ENCODE data around the gene PRG3. TPM values are rescaled to one million over a fixed set of nuclear protein-coding genes. Genes with fewer than 3 reads are reported as not detected.

Gene PRG3
- total RNA-seq (not detected), polyA plus RNA-seq (not detected)

- Mint-ChIP-seq H3K9me3 (no peaks in the 10 kb centered on the region), H3K36me3 (no peaks in the 10 kb centered on the region), H3K4me1 (no peaks in the 10 kb centered on the region), H3K4me3 (no peak within 1 kb of the TSS), H3K27ac (peak within 1 kb of the TSS in 2 of 8 donors; percentile 33 to 72), H3K27me3 (peaks cover 7 to 47% of the 10 kb centered on the region in 2 donors)
- no peak for DNase-seq
- Histone ChIP-seq H3K27ac (ENCODE audit: low read depth, low read length) (no peak within 1 kb of the TSS), H3K27me3 (ENCODE audit: insufficient read depth, low read length, poor library complexity, severe bottlenecking) (no peaks in the 10 kb centered on the region), H3K36me3 (ENCODE audit: insufficient read depth, low read length) (no peaks in the 10 kb centered on the region), H3K9me3 (ENCODE audit: low read length) (no peaks in the 10 kb centered on the region), H3K4me1 (ENCODE audit: insufficient read depth, low read length) (no peaks in the 10 kb centered on the region), H3K4me3 (ENCODE audit: low read length) (no peak within 1 kb of the TSS)
- POLR2A ChIA-PET = no interaction called here
- CTCF ChIA-PET = no interaction called here
Observed at GRCh38 chr11:57380975-57381374, at the start of gene PRG3. Gene PRG3, minus strand, starts transcription at chr11:57381150. Its CDS starts 442 bp downstream, at chr11:57380708.

- Mint-ChIP-seq H3K4me1 (peaks cover 25 to 31% (median 26%) of the 10 kb centered on the region in 3 donors), H3K36me3 (no peaks in the 10 kb centered on the region), H3K27me3 (no peaks in the 10 kb centered on the region), H3K27ac (peak overlapping the region in 6 of 8 donors; percentile 6 to 75 (median 50)), H3K9me3 (no peaks in the 10 kb centered on the region), H3K4me3 (peak overlapping the region in 2 of 7 donors; percentile 15 to 58)
- Histone ChIP-seq H3K4me1 (ENCODE audit: insufficient read depth, low read length) (peaks cover 21% of the 10 kb centered on the region), H3K27me3 (ENCODE audit: insufficient read depth, low read length, poor library complexity, severe bottlenecking) (no peaks in the 10 kb centered on the region), H3K27ac (ENCODE audit: low read depth, low read length) (no peak overlapping the region), H3K9me3 (ENCODE audit: low read length) (no peaks in the 10 kb centered on the region), H3K36me3 (ENCODE audit: insufficient read depth, low read length) (no peaks in the 10 kb centered on the region), H3K4me3 (ENCODE audit: low read length) (no peak overlapping the region)
- ChIA-PET CTCF (interaction anchor here (1.3 to 4.0 kb wide), 2 partner anchors 27 to 211 kb away, joined by 3 to 21 read pairs; no protein-coding TSS in a partner anchor), POLR2A (no interaction called here)
- DNase-seq = no peak
Observed at GRCh38 chr11:57429946-57430345, 49.0 kb upstream of the PRG3 start.

- Histone ChIP-seq H3K9me3 (ENCODE audit: low read length) (no peaks in the 10 kb centered on the region), H3K27ac (ENCODE audit: low read depth, low read length) (no peak overlapping the region), H3K27me3 (ENCODE audit: insufficient read depth, low read length, poor library complexity, severe bottlenecking) (no peaks in the 10 kb centered on the region), H3K36me3 (ENCODE audit: insufficient read depth, low read length) (no peaks in the 10 kb centered on the region), H3K4me1 (ENCODE audit: insufficient read depth, low read length) (peaks cover 34% of the 10 kb centered on the region), H3K4me3 (ENCODE audit: low read length) (no peak overlapping the region)
- DNase-seq = no peak
- ChIA-PET CTCF (interaction anchor here (1.4 to 6.1 kb wide), 2 partner anchors 28 to 65 kb away, joined by 3 to 62 read pairs; no protein-coding TSS in a partner anchor), POLR2A (no interaction called here)
- peaks cover 35 to 44% (median 39%) of the 10 kb centered on the region in 3 donors for H3K4me1 Mint-ChIP-seq
- peaks cover 0 to 4% (median 0%) of the 10 kb centered on the region in 3 donors for H3K36me3 Mint-ChIP-seq
- H3K27me3 Mint-ChIP-seq = no peaks in the 10 kb centered on the region
- no peak overlapping the region for H3K4me3 Mint-ChIP-seq
- H3K27ac Mint-ChIP-seq = peak overlapping the region in 1 of 8 donors; percentile 92
- H3K9me3 Mint-ChIP-seq = no peaks in the 10 kb centered on the region
Observed at GRCh38 chr11:57428643-57429042, 47.7 kb upstream of the PRG3 start.

GRCh38 chr11:57427727-57428082 lies 46.8 kb upstream of the PRG3 start:
- H3K4me1 ChIP-seq (ENCODE audit: insufficient read depth, low read length) = peaks cover 35% of the 10 kb centered on the region
- H3K27ac Mint-ChIP-seq = peak overlapping the region; percentile 64 to 97 (median 92)
- H3K9me3 Mint-ChIP-seq = no peaks in the 10 kb centered on the region
- H3K27ac ChIP-seq (ENCODE audit: low read depth, low read length) = no peak overlapping the region
- DNase-seq = no peak
- H3K4me1 Mint-ChIP-seq = peaks cover 41 to 51% (median 48%) of the 10 kb centered on the region in 3 donors
- H3K4me3 ChIP-seq (ENCODE audit: low read length) = no peak overlapping the region
- no peaks in the 10 kb centered on the region for H3K27me3 Mint-ChIP-seq
- peaks cover 0 to 9% (median 2%) of the 10 kb centered on the region in 3 donors for H3K36me3 Mint-ChIP-seq
- ChIA-PET POLR2A (no interaction called here), CTCF (interaction anchor here (0.9 to 6.1 kb wide), 4 partner anchors 8 to 90 kb away, joined by 3 to 62 read pairs (median 3); no protein-coding TSS in a partner anchor)
- H3K36me3 ChIP-seq (ENCODE audit: insufficient read depth, low read length) = no peaks in the 10 kb centered on the region
- no peaks in the 10 kb centered on the region for H3K9me3 ChIP-seq (ENCODE audit: low read length)
- H3K4me3 Mint-ChIP-seq = peak overlapping the region; percentile 88 to 94 (median 90)
- no peaks in the 10 kb centered on the region for H3K27me3 ChIP-seq (ENCODE audit: insufficient read depth, low read length, poor library complexity, severe bottlenecking)

- H3K36me3 Mint-ChIP-seq = peaks cover 0 to 12% (median 2%) of the 10 kb centered on the region in 3 donors
- Histone ChIP-seq H3K27me3 (ENCODE audit: insufficient read depth, low read length, poor library complexity, severe bottlenecking) (no peaks in the 10 kb centered on the region), H3K36me3 (ENCODE audit: insufficient read depth, low read length) (no peaks in the 10 kb centered on the region), H3K4me3 (ENCODE audit: low read length) (peak within 1 kb of the TSS; percentile 43), H3K4me1 (ENCODE audit: insufficient read depth, low read length) (peaks cover 35% of the 10 kb centered on the region), H3K27ac (ENCODE audit: low read depth, low read length) (peak within 1 kb of the TSS; percentile 68), H3K9me3 (ENCODE audit: low read length) (no peaks in the 10 kb centered on the region)
- peak within 1 kb of the TSS; percentile 92 to 97 (median 96) for H3K27ac Mint-ChIP-seq
- ChIA-PET CTCF (interaction anchor here (0.9 to 6.1 kb wide), 8 partner anchors 9 to 101 kb away, joined by 3 to 62 read pairs (median 3); partner anchors contain the start of gene RTN4RL2), POLR2A (interaction anchor here (2.2 kb wide), 1 partner anchor 92 kb away, joined by 6 read pairs; the partner anchor contains the start of gene SSRP1)
- peak within 1 kb of the TSS; percentile 88 to 94 (median 90) for H3K4me3 Mint-ChIP-seq
- no peaks in the 10 kb centered on the region for H3K9me3 Mint-ChIP-seq
- H3K27me3 Mint-ChIP-seq = no peaks in the 10 kb centered on the region
- peak; percentile 46 to 74 (median 54) for DNase-seq
- H3K4me1 Mint-ChIP-seq = peaks cover 45 to 56% (median 54%) of the 10 kb centered on the region in 3 donors
Observed at GRCh38 chr11:57426929-57427726, 46.2 kb upstream of the PRG3 start, which contains the start of gene SLC43A3. Gene SLC43A3, minus strand, starts transcription at chr11:57427121. Its CDS starts 949 bp downstream, at chr11:57426172.

- H3K4me3 Mint-ChIP-seq = peak overlapping the region; percentile 88 to 94 (median 90)
- H3K27me3 Mint-ChIP-seq = no peaks in the 10 kb centered on the region
- ChIA-PET CTCF (interaction anchor here (1.0 to 6.1 kb wide), 6 partner anchors 31 to 102 kb away, joined by 3 to 62 read pairs (median 3); partner anchors contain the start of gene RTN4RL2), POLR2A (interaction anchor here (2.2 kb wide), 1 partner anchor 91 kb away, joined by 6 read pairs; the partner anchor contains the start of gene SSRP1)
- H3K27ac ChIP-seq (ENCODE audit: low read depth, low read length) = peak overlapping the region; percentile 68
- no peaks in the 10 kb centered on the region for H3K9me3 ChIP-seq (ENCODE audit: low read length)
- peaks cover 0 to 15% (median 2%) of the 10 kb centered on the region in 3 donors for H3K36me3 Mint-ChIP-seq
- no peaks in the 10 kb centered on the region for H3K27me3 ChIP-seq (ENCODE audit: insufficient read depth, low read length, poor library complexity, severe bottlenecking)
- H3K36me3 ChIP-seq (ENCODE audit: insufficient read depth, low read length) = no peaks in the 10 kb centered on the region
- H3K4me1 Mint-ChIP-seq = peaks cover 51 to 62% (median 61%) of the 10 kb centered on the region in 3 donors
- H3K27ac Mint-ChIP-seq = peak overlapping the region; percentile 92 to 97 (median 96)
- DNase-seq = peak in 1 of 5 donors; percentile 7
- no peaks in the 10 kb centered on the region for H3K9me3 Mint-ChIP-seq
- H3K4me3 ChIP-seq (ENCODE audit: low read length) = peak overlapping the region; percentile 43
- H3K4me1 ChIP-seq (ENCODE audit: insufficient read depth, low read length) = peaks cover 35% of the 10 kb centered on the region
Observed at GRCh38 chr11:57426439-57426928, 45.5 kb upstream of the PRG3 start.

GRCh38 chr11:57425565-57426438 lies 44.9 kb upstream of the PRG3 start:
- Histone ChIP-seq H3K36me3 (ENCODE audit: insufficient read depth, low read length) (no peaks in the 10 kb centered on the region), H3K27ac (ENCODE audit: low read depth, low read length) (peak overlapping the region; percentile 68), H3K27me3 (ENCODE audit: insufficient read depth, low read length, poor library complexity, severe bottlenecking) (no peaks in the 10 kb centered on the region), H3K9me3 (ENCODE audit: low read length) (no peaks in the 10 kb centered on the region), H3K4me3 (ENCODE audit: low read length) (peak overlapping the region; percentile 43), H3K4me1 (ENCODE audit: insufficient read depth, low read length) (peaks cover 35% of the 10 kb centered on the region)
- POLR2A ChIA-PET = interaction anchor here (1.9 to 2.2 kb wide), 2 partner anchors 33 to 90 kb away, joined by 6 to 9 read pairs; partner anchors contain the start of gene SSRP1
- H3K27ac Mint-ChIP-seq = peak overlapping the region; percentile 92 to 97 (median 96)
- H3K4me1 Mint-ChIP-seq = peaks cover 52 to 67% (median 64%) of the 10 kb centered on the region in 3 donors
- peaks cover 0 to 18% (median 2%) of the 10 kb centered on the region in 3 donors for H3K36me3 Mint-ChIP-seq
- CTCF ChIA-PET = interaction anchor here (1.0 to 6.1 kb wide), 7 partner anchors 31 to 142 kb away, joined by 3 to 62 read pairs (median 4); partner anchors contain the start of genes RTN4RL2 and UBE2L6
- no peak for DNase-seq
- H3K4me3 Mint-ChIP-seq = peak overlapping the region; percentile 88 to 94 (median 90)
- H3K27me3 Mint-ChIP-seq = no peaks in the 10 kb centered on the region
- no peaks in the 10 kb centered on the region for H3K9me3 Mint-ChIP-seq
